Kidney (tissue), 14 donors: ENCODE results near the gene LAMB3. TPM values are rescaled to one million over a fixed set of nuclear protein-coding genes. Genes with fewer than 3 reads are reported as not detected.

Experiments
- DNase-seq, 5 donors: peaks; one replicate each; pipeline ENCODE4 v3.0.0-alpha.2; 2013 to 2020
- FAIRE-seq: peaks from 2 replicates; lab custom pipeline; 2012; peaks lifted over from hg19 to GRCh38; lab: Jason Lieb, UNC
- H3K27ac ChIP-seq, 2 donors: one replicate each; pipeline ENCODE4 v1.7.0; 2013; ENCODE audit warnings: low read depth in 2 of 2, low read length in 2 of 2, inconsistent platforms in 1 of 2
- H3K27me3 ChIP-seq: one replicate; pipeline ENCODE4 v1.7.1; 2013; ENCODE audit warnings: low read length, inconsistent platforms; ENCODE audit not compliant: control insufficient read depth, insufficient read depth
- H3K36me3 ChIP-seq, 3 donors: one replicate each; pipeline versions ENCODE4 v1.7.0 to v1.7.1; 2013; ENCODE audit warnings: low read length in 3 of 3, control low read depth in 1 of 3, inconsistent platforms in 1 of 3; ENCODE audit not compliant: insufficient read depth in 3 of 3, control insufficient read depth in 2 of 3
- H3K4me1 ChIP-seq, 3 donors: one replicate each; pipeline versions ENCODE4 v1.7.0 to v1.7.1; 2013; ENCODE audit warnings: low read length in 3 of 3, inconsistent platforms in 1 of 3, low read depth in 1 of 3; ENCODE audit not compliant: control insufficient read depth in 2 of 3, insufficient read depth in 2 of 3
- H3K4me3 ChIP-seq, 3 donors: one replicate each; pipeline versions ENCODE4 v1.7.0 to v1.8.1; 2013; ENCODE audit warnings: low read length in 3 of 3, control low read depth in 1 of 3, inconsistent platforms in 1 of 3
- H3K9ac ChIP-seq, 3 donors: one replicate each; pipeline versions ENCODE4 v1.7.0 to v1.7.1; 2013; ENCODE audit warnings: low read length in 3 of 3, control low read depth in 1 of 3, inconsistent platforms in 1 of 3
- H3K9me3 ChIP-seq, 3 donors: one replicate each; pipeline versions ENCODE4 v1.7.0 to v1.7.1; 2013; ENCODE audit warnings: low read length in 3 of 3, control low read depth in 1 of 3, inconsistent platforms in 1 of 3; ENCODE audit not compliant: control insufficient read depth in 2 of 3, insufficient read depth in 1 of 3
- intact Hi-C: fragments of 100-400 bp; cut with DNase I; formaldehyde crosslinking; loops from one replicate; pipeline ENCODE4 v1.11.1; 2022
- polyA plus RNA-seq: library from polyadenylated mRNA; stranded (reverse); fragments of 350-450 nt; fragmentation: Illumina TruSeq; extraction: RNeasy Lipid Tissue Mini Kit (QIAGEN cat#74804); gene quantifications from one replicate; pipeline ENCODE4 v1.2.3, GENCODE V29; 2014; ENCODE audit warnings: low read depth, low replicate concordance; ENCODE audit not compliant: insufficient read depth
- total RNA-seq: library from RNA; stranded (reverse); fragmentation: NEBNext Ultra II Directional; extraction: Animal tissue kit (Norgen Biotek cat#: 25700); gene quantifications from one replicate; pipeline ENCODE4 v1.2.1, GENCODE V29; 2021
- TF ChIP-seq, protein P1 (sequence below): IDR thresholded peaks from 3 replicates; pipeline ENCODE4 v1.5.1; 2012; ENCODE audit warnings: mild to moderate bottlenecking, moderate library complexity, borderline replicate concordance; ENCODE audit not compliant: insufficient read depth; ENCODE audit errors: extremely low read depth
- donor health status: control.
- donor health status: control.
- donor health status: control.
- donor health status: control.
- donor health status: control.
- donor health status: DM: yes; HTN: yes; CAD: no.
- donor health status: Normal renal cell carcinoma (clear cell type).

LAMB3 gene
- total and polyA plus RNA-seq, 2 donors from 2014 or later, result 2.5 to 59.7 TPM

GRCh38 chr1:209641832-209642172 lies 10.4 kb downstream of the LAMB3 start:
- intact Hi-C loops, result no loop called here
- peak overlapping the region in 1 of 3 donors; percentile 66 for H3K9ac ChIP-seq
- no peaks in the 10 kb centered on the region for H3K9me3 ChIP-seq
- DNase-seq (peak; percentile 69 to 96 (median 81)), FAIRE-seq (peak; percentile 13)
- H3K27me3 ChIP-seq, result no peaks in the 10 kb centered on the region
- H3K27ac ChIP-seq, result peak overlapping the region; percentile 64 to 83
- H3K4me3 ChIP-seq, result no peak overlapping the region
- TF ChIP-seq, protein P1, sequence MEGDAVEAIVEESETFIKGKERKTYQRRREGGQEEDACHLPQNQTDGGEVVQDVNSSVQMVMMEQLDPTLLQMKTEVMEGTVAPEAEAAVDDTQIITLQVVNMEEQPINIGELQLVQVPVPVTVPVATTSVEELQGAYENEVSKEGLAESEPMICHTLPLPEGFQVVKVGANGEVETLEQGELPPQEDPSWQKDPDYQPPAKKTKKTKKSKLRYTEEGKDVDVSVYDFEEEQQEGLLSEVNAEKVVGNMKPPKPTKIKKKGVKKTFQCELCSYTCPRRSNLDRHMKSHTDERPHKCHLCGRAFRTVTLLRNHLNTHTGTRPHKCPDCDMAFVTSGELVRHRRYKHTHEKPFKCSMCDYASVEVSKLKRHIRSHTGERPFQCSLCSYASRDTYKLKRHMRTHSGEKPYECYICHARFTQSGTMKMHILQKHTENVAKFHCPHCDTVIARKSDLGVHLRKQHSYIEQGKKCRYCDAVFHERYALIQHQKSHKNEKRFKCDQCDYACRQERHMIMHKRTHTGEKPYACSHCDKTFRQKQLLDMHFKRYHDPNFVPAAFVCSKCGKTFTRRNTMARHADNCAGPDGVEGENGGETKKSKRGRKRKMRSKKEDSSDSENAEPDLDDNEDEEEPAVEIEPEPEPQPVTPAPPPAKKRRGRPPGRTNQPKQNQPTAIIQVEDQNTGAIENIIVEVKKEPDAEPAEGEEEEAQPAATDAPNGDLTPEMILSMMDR, result no peak
- no peaks in the 10 kb centered on the region for H3K36me3 ChIP-seq
- H3K4me1 ChIP-seq, result peaks cover 7 to 36% (median 33%) of the 10 kb centered on the region in 3 donors

DNA sequence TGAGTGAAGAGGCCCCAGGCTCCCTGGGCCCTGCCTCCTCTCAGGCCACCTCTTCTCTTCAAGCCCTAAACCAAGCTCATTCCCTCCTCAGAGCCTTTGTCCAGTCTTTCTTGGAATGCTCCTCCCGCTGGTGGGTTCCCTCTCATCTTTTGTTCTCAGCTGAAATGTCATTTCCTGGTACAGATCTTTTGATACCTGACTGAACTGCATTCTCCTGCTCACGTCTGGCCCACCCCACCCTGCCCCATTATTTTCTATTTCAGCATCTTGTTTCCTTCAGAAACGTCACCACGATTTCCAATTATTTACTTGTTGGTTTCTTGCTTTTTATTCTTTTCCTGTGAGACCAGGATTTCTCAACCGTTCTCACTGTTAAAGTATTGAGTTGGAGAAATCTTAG lies 16.4 kb downstream of the LAMB3 start:
- H3K36me3 ChIP-seq, result no peaks in the 10 kb centered on the region

DNA sequence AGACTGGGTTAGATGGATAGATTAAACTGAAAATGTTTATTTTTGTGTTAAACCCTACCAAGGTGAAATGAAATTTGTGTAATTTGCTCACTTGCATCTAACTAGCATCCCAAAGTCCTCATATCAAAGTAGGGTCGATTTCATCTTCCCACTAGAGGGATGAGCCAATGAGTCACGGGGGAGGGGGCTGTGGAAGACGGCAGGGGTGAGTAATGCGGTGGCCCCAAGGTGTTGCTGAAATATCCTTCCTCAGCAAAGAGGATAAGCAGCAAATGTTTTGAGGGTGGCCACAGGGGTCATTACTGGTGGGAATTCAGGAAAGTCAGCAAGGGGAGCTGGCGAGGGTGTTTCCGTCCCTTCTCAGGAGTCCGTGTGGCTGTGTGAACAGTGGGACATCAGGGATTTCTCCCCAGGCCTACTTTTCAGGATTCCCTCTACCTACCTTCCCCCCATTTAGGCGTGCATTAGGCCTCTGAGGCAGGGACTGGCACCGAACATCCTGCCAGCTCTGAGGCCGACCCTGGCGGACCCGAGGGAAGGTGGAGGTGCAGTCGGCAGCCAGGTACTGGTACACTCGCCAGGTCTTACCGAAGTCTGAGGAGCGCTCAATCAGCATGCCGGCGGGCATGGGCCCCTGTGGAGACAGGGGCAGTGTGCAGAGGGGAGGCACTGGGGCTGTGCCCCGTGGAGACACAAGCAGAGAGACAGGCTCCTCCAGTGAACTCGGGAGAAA lies 18.1 kb downstream of the LAMB3 start:
- TF ChIP-seq, protein P1, result no peak
- no peak overlapping the region for H3K4me3 ChIP-seq
- intact Hi-C loops, result no loop called here
- H3K27me3 ChIP-seq, result no peaks in the 10 kb centered on the region
- H3K27ac ChIP-seq, result no peak overlapping the region
- FAIRE-seq (no peak), DNase-seq (no peak)
- H3K9ac ChIP-seq, result no peak overlapping the region
- no peaks in the 10 kb centered on the region for H3K9me3 ChIP-seq
- H3K4me1 ChIP-seq, result no peaks in the 10 kb centered on the region
- no peaks in the 10 kb centered on the region for H3K36me3 ChIP-seq

More for the DNA sequence above, 16.4 kb downstream of the LAMB3 start:
- H3K27me3 ChIP-seq, result no peaks in the 10 kb centered on the region
- H3K4me3 ChIP-seq, result no peak overlapping the region
- no peaks in the 10 kb centered on the region for H3K4me1 ChIP-seq
- no peak for FAIRE-seq
- no peak overlapping the region for H3K9ac ChIP-seq
- TF ChIP-seq, protein P1, result no peak
- DNase-seq, result no peak
- no peak overlapping the region for H3K27ac ChIP-seq
- intact Hi-C loops, result no loop called here
- no peaks in the 10 kb centered on the region for H3K9me3 ChIP-seq
